K562 treated with DMSO at 1 percent for 4 hours (cell line): ENCODE measurements around the gene OTULINL. TPM values are rescaled to one million over a fixed set of nuclear protein-coding genes. Genes with fewer than 3 reads are reported as not detected.

Experiments
- total RNA-seq: library from RNA; unstranded; fragments of 300-600 nt; gene quantifications from 2 replicates; pipeline ENCODE4 v1.2.3, GENCODE V29; 2022; ENCODE audit not compliant: insufficient read depth

OTULINL gene
- total RNA-seq, result not detected in 2 replicates

GRCh38 chr5:14581106-14581890, at the start of gene OTULINL:
OTULINL (plus strand) TSS chr5:14581792; CDS start chr5:14581895, 103 bp downstream.

Other genes starting within 250 kb of the OTULINL start
- 7.3 and 8.6 TPM in 2 replicates for gene OTULIN, start 82.9 kb downstream of the OTULINL start, total RNA-seq